Stimulated activated CD8-positive, alpha-beta memory T cell treated with anti-CD3 and anti-CD28 coated beads, Interleukin-15, amount 100 ng/mL, for 4 hours (primary cell): ENCODE data around the gene IL4R.
"Not testable (repeated sequence)": the region's sequence is repeated elsewhere in the genome, so short reads cannot be mapped to it uniquely, and the experiment has no call there.

ENCODE experiments used
- DNase-seq, 2 donors: peaks; one replicate each; pipeline ENCODE4 v3.0.0-alpha.2; 2020; ENCODE audit warnings: low read depth in 2 of 2

IL4R gene

GRCh38 chr16:27403601-27403992 lies 89.8 kb downstream of the IL4R start:
- DNase-seq = no peak

GRCh38 chr16:27404163-27404823 lies 90.5 kb downstream of the IL4R start:
- DNase-seq = no peak

- no peak for DNase-seq
Measured at GRCh38 chr16:27405546-27406451, 92.0 kb downstream of the IL4R start.

GRCh38 chr16:27406511-27407128 lies 92.8 kb downstream of the IL4R start:
- DNase-seq = no peak

- DNase-seq = no peak
Measured at GRCh38 chr16:27407133-27407532, 93.4 kb downstream of the IL4R start.

GRCh38 chr16:27408012-27408601 lies 94.3 kb downstream of the IL4R start:
- no peak for DNase-seq

- DNase-seq = no peak
Measured at GRCh38 chr16:27408602-27409031, 94.8 kb downstream of the IL4R start.

- not testable (repeated sequence) for DNase-seq
Measured at GRCh38 chr16:27409958-27410357, 96.2 kb downstream of the IL4R start.

- no peak for DNase-seq
Measured at GRCh38 chr16:27410761-27411160, 97.0 kb downstream of the IL4R start.

GRCh38 chr16:27413956-27414355 lies 100.2 kb downstream of the IL4R start:
- DNase-seq = no peak
